Myometrial cell (primary cell): ENCODE measurements around the gene ARHGEF26. TPM values are rescaled to one million over a fixed set of nuclear protein-coding genes. Genes with fewer than 3 reads are reported as not detected.

Experiments
- total RNA-seq: library from RNA; depleted of rRNA; stranded (reverse); fragments of >200 nt; gene quantifications from 2 replicates; pipeline ENCODE4 v1.2.3, GENCODE V29; 2015

The ARHGEF26 gene, protein sequence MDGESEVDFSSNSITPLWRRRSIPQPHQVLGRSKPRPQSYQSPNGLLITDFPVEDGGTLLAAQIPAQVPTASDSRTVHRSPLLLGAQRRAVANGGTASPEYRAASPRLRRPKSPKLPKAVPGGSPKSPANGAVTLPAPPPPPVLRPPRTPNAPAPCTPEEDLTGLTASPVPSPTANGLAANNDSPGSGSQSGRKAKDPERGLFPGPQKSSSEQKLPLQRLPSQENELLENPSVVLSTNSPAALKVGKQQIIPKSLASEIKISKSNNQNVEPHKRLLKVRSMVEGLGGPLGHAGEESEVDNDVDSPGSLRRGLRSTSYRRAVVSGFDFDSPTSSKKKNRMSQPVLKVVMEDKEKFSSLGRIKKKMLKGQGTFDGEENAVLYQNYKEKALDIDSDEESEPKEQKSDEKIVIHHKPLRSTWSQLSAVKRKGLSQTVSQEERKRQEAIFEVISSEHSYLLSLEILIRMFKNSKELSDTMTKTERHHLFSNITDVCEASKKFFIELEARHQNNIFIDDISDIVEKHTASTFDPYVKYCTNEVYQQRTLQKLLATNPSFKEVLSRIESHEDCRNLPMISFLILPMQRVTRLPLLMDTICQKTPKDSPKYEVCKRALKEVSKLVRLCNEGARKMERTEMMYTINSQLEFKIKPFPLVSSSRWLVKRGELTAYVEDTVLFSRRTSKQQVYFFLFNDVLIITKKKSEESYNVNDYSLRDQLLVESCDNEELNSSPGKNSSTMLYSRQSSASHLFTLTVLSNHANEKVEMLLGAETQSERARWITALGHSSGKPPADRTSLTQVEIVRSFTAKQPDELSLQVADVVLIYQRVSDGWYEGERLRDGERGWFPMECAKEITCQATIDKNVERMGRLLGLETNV
- 4.1 and 10.1 TPM in 2 replicates for total RNA-seq

DNA sequence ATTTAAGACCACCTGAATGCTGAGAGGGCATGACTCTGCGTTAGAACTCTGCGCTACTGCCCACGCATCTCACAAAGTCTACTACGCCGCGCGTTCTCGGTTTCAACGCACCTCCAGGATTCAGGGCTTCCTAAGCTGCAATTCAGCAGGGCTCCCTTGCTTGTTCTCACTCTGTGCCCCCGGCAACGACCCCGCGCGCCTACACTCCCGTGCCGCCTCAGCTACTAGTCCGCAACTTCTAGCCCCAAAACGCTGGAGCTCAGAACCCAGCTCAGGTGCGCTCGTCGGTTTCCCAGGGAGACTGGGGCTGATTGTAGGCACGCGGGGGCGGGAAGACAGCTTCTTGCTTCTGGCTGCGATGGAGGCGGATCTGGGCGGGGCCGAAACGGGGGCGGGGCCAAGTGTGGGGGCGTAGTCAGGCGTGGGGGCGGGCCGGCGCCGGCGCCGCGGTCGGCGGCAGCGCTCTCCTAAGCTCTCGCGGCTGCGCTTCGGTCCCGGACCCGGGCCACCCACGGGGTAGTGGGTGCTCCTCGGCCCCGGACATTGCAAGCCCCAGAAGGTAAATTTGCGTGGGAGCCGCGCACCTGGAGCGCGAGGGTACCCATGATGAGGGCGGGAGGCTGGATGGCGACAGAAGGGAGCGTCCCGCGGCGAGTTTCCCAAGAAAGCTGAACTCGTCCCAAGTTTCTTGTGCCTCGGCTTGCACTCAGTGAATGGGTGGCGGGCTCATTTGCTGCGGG is at the start of gene ARHGEF26:
Gene ARHGEF26 (plus strand): TSS at position 430 of the 740 bp plus-strand sequence. CDS start 603 bp downstream, outside the sequence.

Other genes starting within 250 kb of the ARHGEF26 start
- 18.8 and 23.9 TPM in 2 replicates for gene DHX36, start 203.1 kb downstream of the ARHGEF26 start, total RNA-seq